Measurements from ENCODE around the gene KIFC3. TPM values are rescaled to one million over a fixed set of nuclear protein-coding genes. Genes with fewer than 3 reads are reported as not detected.
A peak's percentile ranks its signal among the peaks of the same experiment; 100 is the strongest.
"Not testable (repeated sequence)": the region's sequence is repeated elsewhere in the genome, so short reads cannot be mapped to it uniquely, and the experiment has no call there.

Gene KIFC3
- total and polyA plus RNA-seq, 8 donors = 41.4 to 96.8 (median 60.0) TPM

GRCh38 chr16:57732714-57733113, 69.6 kb downstream of the KIFC3 start:
- intact Hi-C loops (cut with DNase I) = no loop called here

GRCh38 chr16:57732037-57732436, 70.3 kb downstream of the KIFC3 start:
- intact Hi-C loops (cut with DNase I) = no loop called here
- Histone ChIP-seq H3K36me3 (no peaks in the 10 kb centered on the region), H3K4me3 (no peak overlapping the region), H3K27ac (no peak overlapping the region), H3K9me3 (no peaks in the 10 kb centered on the region), H3K4me1 (peaks cover 10 to 21% of the 10 kb centered on the region in 2 donors), H3K27me3 (no peaks in the 10 kb centered on the region)
- no peak for ATAC-seq
- no peak for DNase-seq
- TF ChIP-seq, protein P1, sequence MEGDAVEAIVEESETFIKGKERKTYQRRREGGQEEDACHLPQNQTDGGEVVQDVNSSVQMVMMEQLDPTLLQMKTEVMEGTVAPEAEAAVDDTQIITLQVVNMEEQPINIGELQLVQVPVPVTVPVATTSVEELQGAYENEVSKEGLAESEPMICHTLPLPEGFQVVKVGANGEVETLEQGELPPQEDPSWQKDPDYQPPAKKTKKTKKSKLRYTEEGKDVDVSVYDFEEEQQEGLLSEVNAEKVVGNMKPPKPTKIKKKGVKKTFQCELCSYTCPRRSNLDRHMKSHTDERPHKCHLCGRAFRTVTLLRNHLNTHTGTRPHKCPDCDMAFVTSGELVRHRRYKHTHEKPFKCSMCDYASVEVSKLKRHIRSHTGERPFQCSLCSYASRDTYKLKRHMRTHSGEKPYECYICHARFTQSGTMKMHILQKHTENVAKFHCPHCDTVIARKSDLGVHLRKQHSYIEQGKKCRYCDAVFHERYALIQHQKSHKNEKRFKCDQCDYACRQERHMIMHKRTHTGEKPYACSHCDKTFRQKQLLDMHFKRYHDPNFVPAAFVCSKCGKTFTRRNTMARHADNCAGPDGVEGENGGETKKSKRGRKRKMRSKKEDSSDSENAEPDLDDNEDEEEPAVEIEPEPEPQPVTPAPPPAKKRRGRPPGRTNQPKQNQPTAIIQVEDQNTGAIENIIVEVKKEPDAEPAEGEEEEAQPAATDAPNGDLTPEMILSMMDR (IDR thresholded peaks at IDR 0.05) = no peak

More at GRCh38 chr16:57732714-57733113, 69.6 kb downstream of the KIFC3 start:
- no peak overlapping the region for H3K27ac ChIP-seq
- DNase-seq (no peak), ATAC-seq (no peak)
- H3K36me3 ChIP-seq = no peaks in the 10 kb centered on the region
- TF ChIP-seq, protein P1 (IDR thresholded peaks at IDR 0.05) = no peak
- H3K4me3 ChIP-seq = no peak overlapping the region
- H3K9me3 ChIP-seq = no peaks in the 10 kb centered on the region
- no peaks in the 10 kb centered on the region for H3K27me3 ChIP-seq
- H3K4me1 ChIP-seq = peaks cover 10 to 27% of the 10 kb centered on the region in 2 donors

DNA sequence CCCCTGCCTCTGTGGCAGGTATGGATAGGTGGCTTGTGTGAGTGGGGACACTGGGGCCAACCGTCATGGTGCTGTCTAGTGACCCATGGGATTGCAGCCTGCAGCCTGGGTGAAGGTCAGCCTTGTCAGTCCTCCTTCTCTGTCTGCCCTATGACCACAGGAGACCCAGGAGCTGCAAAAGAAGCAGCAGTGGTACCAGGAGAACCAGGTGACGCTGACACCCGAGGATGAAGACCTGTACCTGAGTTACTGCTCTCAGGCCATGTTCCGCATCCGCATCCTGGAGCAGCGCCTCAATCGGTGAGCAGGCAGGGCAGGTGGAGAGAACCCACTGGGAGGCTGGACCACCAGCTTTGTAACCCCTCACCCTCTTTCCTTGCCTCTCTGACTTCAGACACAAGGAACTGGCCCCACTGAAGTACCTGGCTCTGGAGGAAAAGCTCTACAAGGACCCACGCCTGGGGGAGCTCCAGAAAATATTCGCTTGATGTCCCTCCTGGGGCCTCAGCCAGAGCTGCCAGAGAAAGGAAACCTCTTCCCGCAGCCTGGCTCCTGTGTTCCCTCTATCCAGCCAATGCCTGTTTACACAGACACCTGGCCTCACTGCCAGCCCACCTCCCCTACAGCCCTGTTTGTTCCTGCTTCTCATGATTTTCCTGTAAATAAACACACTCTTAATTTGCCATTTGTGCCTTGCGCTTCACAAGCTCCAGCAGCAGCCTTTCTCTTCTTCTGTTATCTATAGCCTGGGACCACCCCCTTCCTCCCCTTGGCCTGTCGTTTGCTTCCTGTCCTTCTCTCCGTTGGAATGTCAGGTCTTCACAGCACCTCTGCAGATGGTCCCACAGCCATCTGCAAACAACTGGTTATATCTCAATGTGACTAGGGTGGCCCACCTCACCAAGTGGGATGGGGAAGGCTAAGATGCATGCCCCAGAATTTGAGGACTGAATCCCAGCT, 71.2 kb downstream of the KIFC3 start:
- TF ChIP-seq, protein P1 (IDR thresholded peaks at IDR 0.05) = no peak
- no peak for ATAC-seq

DNA sequence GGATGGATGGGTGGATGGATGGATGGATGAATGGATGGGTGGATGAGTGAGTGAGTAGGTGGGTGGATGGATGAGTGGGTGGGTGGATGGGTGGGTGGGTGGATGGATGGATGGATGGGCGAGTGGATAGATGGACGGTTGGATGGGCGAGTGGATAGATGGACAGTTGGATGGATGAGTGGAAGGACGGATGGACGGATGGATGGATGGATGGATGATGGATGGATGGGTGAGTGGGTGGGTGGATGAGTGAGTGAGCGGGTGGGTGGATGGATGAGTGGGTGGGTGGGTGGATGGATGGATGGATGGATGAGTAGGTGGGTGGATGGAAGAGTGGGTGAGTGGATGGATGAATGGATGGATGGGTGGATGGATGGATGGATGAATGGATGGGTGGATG, 72.4 kb downstream of the KIFC3 start:
- H3K27ac ChIP-seq, H3K4me1 ChIP-seq, ATAC-seq, H3K9me3 ChIP-seq, H3K36me3 ChIP-seq, DNase-seq, H3K4me3 ChIP-seq, H3K27me3 ChIP-seq: not testable (repeated sequence)
- intact Hi-C loops (cut with DNase I) = loop anchor here in 1 of 2 donors (10.0 kb wide), 1 partner anchor 155 kb away; no protein-coding TSS in a partner anchor

More for the DNA sequence above, 71.2 kb downstream of the KIFC3 start:
- H3K27ac ChIP-seq = no peak overlapping the region
- DNase-seq = peak in 1 of 4 donors; percentile 34
- H3K27me3 ChIP-seq = no peaks in the 10 kb centered on the region
- H3K36me3 ChIP-seq = no peaks in the 10 kb centered on the region
- H3K9me3 ChIP-seq = no peaks in the 10 kb centered on the region
- no peak overlapping the region for H3K4me3 ChIP-seq
- intact Hi-C loops (cut with DNase I) = no loop called here
- peaks cover 4 to 11% of the 10 kb centered on the region in 2 donors for H3K4me1 ChIP-seq

DNA sequence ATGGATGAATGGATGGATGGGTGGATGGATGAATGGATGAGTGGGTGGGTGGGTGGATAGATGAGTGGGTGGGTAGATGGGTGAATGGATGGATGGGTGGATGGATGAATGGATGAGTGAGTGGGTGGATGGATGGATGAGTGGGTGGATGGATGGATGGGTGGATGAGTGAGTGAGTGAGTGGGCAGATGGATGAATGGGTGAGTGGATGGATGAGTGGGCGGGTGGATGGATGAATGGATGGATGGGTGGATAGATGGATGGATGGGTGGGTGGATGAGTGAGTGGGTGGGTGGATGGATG, 73.2 kb downstream of the KIFC3 start:
- Histone ChIP-seq H3K27me3 (no peaks in the 10 kb centered on the region), H3K9me3 (no peaks in the 10 kb centered on the region), H3K27ac (no peak overlapping the region), H3K36me3 (no peaks in the 10 kb centered on the region), H3K4me3 (no peak overlapping the region), H3K4me1 (peaks cover 0 to 3% of the 10 kb centered on the region in 2 donors)
- ATAC-seq (no peak), DNase-seq (no peak)
- intact Hi-C loops (cut with DNase I) = loop anchor here in 1 of 2 donors (10.0 kb wide), 1 partner anchor 154 kb away; no protein-coding TSS in a partner anchor
- TF ChIP-seq, protein P1 (IDR thresholded peaks at IDR 0.05) = no peak

Measured in left lung (tissue), 10 donors.